IMR-90 (cell line): ENCODE data around the gene ZNF503. TPM values are rescaled to one million over a fixed set of nuclear protein-coding genes. Genes with fewer than 3 reads are reported as not detected.

Experiments used
- ATAC-seq: fragments of 200-7000 bp; cut with Tn5 transposase; 2 replicates; pipeline ENCODE4 v1.9.1; 2020; ENCODE audit warnings: low read depth, mild to moderate bottlenecking, moderate library complexity
- BruUV-seq: library from RNA; stranded (reverse); fragments of 400-500 nt; replicated peaks from 2 replicates; lab custom pipeline; 2021; lab: Mats Ljungman, UMichigan
- CTCF ChIA-PET: fragments of 300-600 bp; formaldehyde crosslinking; extraction: SDS; loops from one replicate; lab custom pipeline; 2021; ENCODE audit warnings: antibody characterized with exemption; lab: Yijun Ruan, JAX
- POLR2A ChIA-PET: fragments of 300-600 bp; sonication (Branson Sonifier 250); formaldehyde crosslinking; loops from one replicate; lab custom pipeline; 2022; ENCODE audit warnings: antibody characterized with exemption; ENCODE audit not compliant: unreplicated experiment; lab: Charles Lee
- DNase-seq: peaks from one replicate; pipeline ENCODE4 v3.0.0; 2013
- H2AFZ ChIP-seq: replicated peaks from 2 replicates; pipeline ENCODE3; 2013; ENCODE audit warnings: low read length, mild to moderate bottlenecking; ENCODE audit not compliant: poor library complexity
- H2AK5ac ChIP-seq: 2 replicates; pipeline ENCODE4 v1.6.1; 2013; ENCODE audit warnings: low read depth, low read length, inconsistent platforms
- H2AK9ac ChIP-seq: replicated peaks from 2 replicates; pipeline ENCODE3; 2013; ENCODE audit warnings: mild to moderate bottlenecking, low read depth, low read length, moderate library complexity; ENCODE audit not compliant: poor library complexity
- H2BK120ac ChIP-seq: 2 replicates; pipeline ENCODE4 v1.6.1; 2013; ENCODE audit warnings: low read depth, low read length, inconsistent platforms
- H2BK15ac ChIP-seq: 3 replicates; pipeline ENCODE4 v1.6.1; 2013; ENCODE audit warnings: low read depth, low read length, inconsistent platforms
- H2BK20ac ChIP-seq: 2 replicates; pipeline ENCODE4 v1.6.1; 2013; ENCODE audit warnings: low read depth, mild to moderate bottlenecking, inconsistent platforms, low read length, moderate library complexity
- H2BK5ac ChIP-seq: 2 replicates; pipeline ENCODE4 v1.6.1; 2013; ENCODE audit warnings: mild to moderate bottlenecking, low read depth, low read length, inconsistent platforms; ENCODE audit not compliant: poor library complexity, severe bottlenecking
- H3K14ac ChIP-seq: replicated peaks from 2 replicates; pipeline ENCODE4 v1.6.1; 2013; ENCODE audit warnings: low read depth, low read length, inconsistent platforms
- H3K18ac ChIP-seq: 2 replicates; pipeline ENCODE4 v1.6.1; 2013; ENCODE audit warnings: low read depth, low read length, control low read depth
- H3K23ac ChIP-seq: 2 replicates; pipeline ENCODE4 v1.6.1; 2013; ENCODE audit warnings: low read depth, low read length, inconsistent platforms
- H3K27ac ChIP-seq: 2 replicates; pipeline ENCODE4 v1.5.1; 2013; ENCODE audit warnings: mild to moderate bottlenecking, control low read depth, low read length; ENCODE audit not compliant: insufficient read depth
- H3K27me3 ChIP-seq: 2 replicates; pipeline ENCODE4 v1.6.1; 2013; ENCODE audit warnings: low read length; ENCODE audit not compliant: control insufficient read depth, insufficient read depth
- H3K36me3 ChIP-seq: 2 replicates; pipeline ENCODE4 v1.6.1; 2013; ENCODE audit warnings: low read length, mixed read lengths; ENCODE audit not compliant: control insufficient read depth, insufficient read depth
- H3K4ac ChIP-seq: 2 replicates; pipeline ENCODE4 v1.6.1; 2013; ENCODE audit warnings: low read depth, low read length, inconsistent platforms
- H3K4me1 ChIP-seq: 2 replicates; pipeline ENCODE4 v1.6.1; 2013; ENCODE audit warnings: low read length, mixed read lengths; ENCODE audit not compliant: control insufficient read depth, insufficient read depth
- H3K4me2 ChIP-seq: 2 replicates; pipeline ENCODE4 v1.6.1; 2013; ENCODE audit warnings: low read depth, mild to moderate bottlenecking, control low read depth, low read length, moderate library complexity
- H3K4me3 ChIP-seq: 2 replicates; pipeline ENCODE4 v1.5.1; 2013; ENCODE audit warnings: low read depth, mild to moderate bottlenecking, control low read depth, low read length, moderate library complexity; ENCODE audit not compliant: insufficient read depth
- H3K56ac ChIP-seq: 2 replicates; pipeline ENCODE4 v1.6.1; 2013; ENCODE audit warnings: low read length, inconsistent platforms; ENCODE audit not compliant: insufficient read depth; ENCODE audit errors: extremely low read depth
- H3K79me1 ChIP-seq, 2 experiments: 2 replicates each; pipeline ENCODE4 v1.6.1; 2013; ENCODE audit warnings: low read length in 2 of 2, inconsistent platforms in 1 of 2, low read depth in 1 of 2
- H3K9ac ChIP-seq: 2 replicates; pipeline ENCODE4 v1.6.1; 2013; ENCODE audit warnings: low read depth, low read length, control low read depth
- H3K9me1 ChIP-seq: 2 replicates; pipeline ENCODE4 v1.6.1; 2013; ENCODE audit warnings: low read length, inconsistent platforms; ENCODE audit not compliant: insufficient read depth
- H3K9me3 ChIP-seq: 2 replicates; pipeline ENCODE4 v1.6.1; 2013; ENCODE audit warnings: low read length; ENCODE audit not compliant: control insufficient read depth, insufficient read depth
- H4K20me1 ChIP-seq: 2 replicates; pipeline ENCODE4 v1.6.1; 2013; ENCODE audit warnings: low read length, inconsistent platforms; ENCODE audit not compliant: insufficient read depth
- H4K5ac ChIP-seq: 2 replicates; pipeline ENCODE4 v1.6.1; 2013; ENCODE audit warnings: mild to moderate bottlenecking, low read depth, low read length, control low read depth
- H4K8ac ChIP-seq, 2 experiments: 2 replicates each; pipeline ENCODE4 v1.6.1; 2013; ENCODE audit warnings: low read depth in 2 of 2, low read length in 2 of 2, control low read depth in 1 of 2, inconsistent platforms in 1 of 2
- H4K91ac ChIP-seq: 2 replicates; pipeline ENCODE4 v1.6.1; 2013; ENCODE audit warnings: low read depth, low read length, inconsistent platforms; ENCODE audit not compliant: insufficient read depth
- CEBPB ChIP-seq: IDR thresholded peaks from 2 replicates; pipeline ENCODE4 v1.6.1; 2012; ENCODE audit warnings: low read depth, low read length, improper control_type of control experiment
- CHD1 ChIP-seq: IDR thresholded peaks from 2 replicates; pipeline ENCODE4 v1.6.1; 2012; ENCODE audit warnings: low read depth, low read length, improper control_type of control experiment
- CTCF ChIP-seq: conservative IDR thresholded peaks from 2 replicates; pipeline ENCODE4 v1.5.1; 2012; ENCODE audit warnings: mild to moderate bottlenecking, low read depth, low read length, improper control_type of control experiment
- FOS ChIP-seq: fragments of 150-350 bp; IDR thresholded peaks from 2 replicates; pipeline ENCODE4 v1.6.1; 2016; ENCODE audit warnings: low read depth, low read length
- MAFK ChIP-seq: IDR thresholded peaks from 2 replicates; pipeline ENCODE4 v1.6.1; 2012; ENCODE audit warnings: low read depth, low read length, improper control_type of control experiment
- MAZ ChIP-seq: IDR thresholded peaks from 2 replicates; pipeline ENCODE4 v1.6.1; 2012; ENCODE audit warnings: low read depth, mild to moderate bottlenecking, low read length, improper control_type of control experiment, moderate library complexity, borderline replicate concordance
- MXI1 ChIP-seq: IDR thresholded peaks from 2 replicates; pipeline ENCODE4 v1.6.1; 2012; ENCODE audit warnings: low read depth, mild to moderate bottlenecking, low read length, moderate library complexity, borderline replicate concordance
- NFE2L2 ChIP-seq: fragments of 150-350 bp; IDR thresholded peaks from 2 replicates; pipeline ENCODE4 v1.6.1; 2016; ENCODE audit warnings: low read depth, mild to moderate bottlenecking, low read length
- POLR2A ChIP-seq: IDR thresholded peaks from 2 replicates; pipeline ENCODE4 v1.6.1; 2012; ENCODE audit warnings: mild to moderate bottlenecking, low read depth, low read length
- RAD21 ChIP-seq: IDR thresholded peaks from 2 replicates; pipeline ENCODE4 v1.6.1; 2012; ENCODE audit warnings: low read length, improper control_type of control experiment
- RFX5 ChIP-seq: IDR thresholded peaks from 2 replicates; pipeline ENCODE4 v1.8.0; 2012; ENCODE audit warnings: low read depth, mild to moderate bottlenecking, low read length, moderate library complexity
- USF2 ChIP-seq: fragments of 150-350 bp; IDR thresholded peaks from 2 replicates; pipeline ENCODE4 v1.6.1; 2017; ENCODE audit warnings: mild to moderate bottlenecking, antibody characterized with exemption, low read length, low read depth
- WGBS, 2 experiments: methylation state at CpG; one replicate each; pipeline versions ENCODE4 v1.1.5 to v1.1.7; 2013; ENCODE audit warnings: missing lambda C conversion rate in 2 of 2; ENCODE audit not compliant: insufficient read length in 1 of 2; ENCODE audit errors: extremely low coverage in 2 of 2; 5-methylcytosine and 5-hydroxymethylcytosine counted together
- dilution Hi-C: fragments of 300-500 bp; cut with HindIII; formaldehyde crosslinking; loops from one replicate; pipeline ENCODE4 v1.14.3; 2018; ENCODE audit warnings: low sequenced_read_pairs; ENCODE audit not compliant: unreplicated experiment
- in situ Hi-C: fragments of 300-500 bp; cut with MboI; formaldehyde crosslinking; loops from 3 replicates; pipeline ENCODE4 v1.14.3; 2019; ENCODE audit warnings: low sequenced_read_pairs, inconsistent platforms, mixed read lengths
- intact Hi-C: fragments of 100-400 bp; cut with micrococcal nuclease; formaldehyde crosslinking; loops from 2 replicates; pipeline ENCODE4 v1.10.0; 2022
- polyA plus RNA-seq, 3 experiments: library from polyadenylated mRNA; depleted of rRNA; stranded (reverse); fragments of >200 nt; gene quantifications; 2 replicates each; pipeline ENCODE4 v1.2.3, GENCODE V29; 2012; ENCODE audit warnings: low replicate concordance in 1 of 3
- total RNA-seq: library from RNA; depleted of rRNA; stranded (reverse); fragments of >200 nt; gene quantifications from 2 replicates; pipeline ENCODE4 v1.2.3, GENCODE V29; 2012

ZNF503 gene
- total and polyA plus RNA-seq, 2 of the 4 experiments (the other 2 are of a cell fraction), result 0.36 to 5.8 TPM

GRCh38 chr10:75434291-75434690 is 32.7 kb upstream of the ZNF503 start:
- H2BK20ac ChIP-seq, result no peak overlapping the region
- POLR2A ChIA-PET, result no interaction called here
- H3K36me3 ChIP-seq, result no peaks in the 10 kb centered on the region
- intact Hi-C loops (no loop called here), dilution Hi-C loops (no loop called here), in situ Hi-C loops (no loop called here)
- no peak overlapping the region for H3K56ac ChIP-seq
- H3K9me3 ChIP-seq, result no peaks in the 10 kb centered on the region
- H3K27ac ChIP-seq, result no peak overlapping the region
- ATAC-seq (no peak), DNase-seq (no peak)
- no peak overlapping the region for H3K18ac ChIP-seq
- H4K91ac ChIP-seq, result no peak overlapping the region
- H2AK9ac ChIP-seq, result no peak overlapping the region
- H3K4me3 ChIP-seq, result no peak overlapping the region
- no peak overlapping the region for H3K4me2 ChIP-seq
- H2BK5ac ChIP-seq, result no peak overlapping the region
- H2AK5ac ChIP-seq, result no peak overlapping the region
- H3K9me1 ChIP-seq, result no peaks in the 10 kb centered on the region
- H2AFZ ChIP-seq, result no peak overlapping the region
- no CpG with 5 or more reads among the region's 8 CpGs for WGBS, 2 experiments
- no peak overlapping the region for H3K23ac ChIP-seq
- no peak overlapping the region for H4K5ac ChIP-seq
- H4K8ac ChIP-seq, result no peak overlapping the region
- peaks cover 6% of the 10 kb centered on the region; the same call in 1 of the 2 replicates for H3K4me1 ChIP-seq
- no peak overlapping the region for H2BK15ac ChIP-seq
- TF ChIP-seq CHD1 (no peak), MAZ (no peak), FOS (no peak), MAFK (no peak), MXI1 (no peak), RFX5 (no peak), CTCF (no peak), USF2 (no peak), NFE2L2 (no peak), POLR2A (no peak), RAD21 (no peak), CEBPB (no peak)
- BruUV-seq, result no TSS peak
- no peak overlapping the region for H2BK120ac ChIP-seq
- H3K4ac ChIP-seq, result no peak overlapping the region
- no peak overlapping the region for H3K9ac ChIP-seq
- H4K20me1 ChIP-seq, result no peaks in the 10 kb centered on the region
- no peak overlapping the region for H3K14ac ChIP-seq
- H3K27me3 ChIP-seq, result peaks cover 26% of the 10 kb centered on the region
- no peaks in the 10 kb centered on the region for H3K79me1 ChIP-seq
- CTCF ChIA-PET, result no interaction called here
